OCI-M1 (cell line): Measurements from ENCODE around the gene GATA2.

Experiments used
- DNase-seq: peaks from one replicate; lab custom pipeline; 2025; lab: John Stamatoyannopoulos, UW

Gene GATA2

GRCh38 chr3:128487813-128488635, 5.0 kb downstream of the GATA2 start:
- DNase-seq = peak; percentile 95

- no peak for DNase-seq
Measured at GRCh38 chr3:128487538-128487812, 5.5 kb downstream of the GATA2 start.

GRCh38 chr3:128486681-128487537, 6.1 kb downstream of the GATA2 start:
- peak; percentile 61 for DNase-seq

GRCh38 chr3:128486205-128486628, 6.8 kb downstream of the GATA2 start:
- no peak for DNase-seq

GRCh38 chr3:128485282-128486204, 7.5 kb downstream of the GATA2 start:
- DNase-seq = peak; percentile 52

- peak; percentile 52 for DNase-seq
Measured at GRCh38 chr3:128484404-128485281, 8.4 kb downstream of the GATA2 start.

GRCh38 chr3:128483657-128484403, 9.2 kb downstream of the GATA2 start:
- DNase-seq = peak; percentile 59

- DNase-seq = peak; percentile 97
Measured at GRCh38 chr3:128482666-128483656, 10.0 kb downstream of the GATA2 start.

GRCh38 chr3:128482175-128482574, 10.8 kb downstream of the GATA2 start:
- DNase-seq = no peak

GRCh38 chr3:128481438-128481942, 11.5 kb downstream of the GATA2 start:
- no peak for DNase-seq

GRCh38 chr3:128480717-128481437, 12.1 kb downstream of the GATA2 start:
- DNase-seq = no peak

- DNase-seq = no peak
Measured at GRCh38 chr3:128480278-128480677, 12.7 kb downstream of the GATA2 start.

- DNase-seq = no peak
Measured at GRCh38 chr3:128479558-128480086, 13.4 kb downstream of the GATA2 start.

GRCh38 chr3:128478576-128479506, 14.2 kb downstream of the GATA2 start:
- no peak for DNase-seq

GRCh38 chr3:128476659-128477058, 16.3 kb downstream of the GATA2 start:
- no peak for DNase-seq

GRCh38 chr3:128475355-128475754, 17.6 kb downstream of the GATA2 start:
- no peak for DNase-seq

- no peak for DNase-seq
Measured at GRCh38 chr3:128473737-128474136, 19.3 kb downstream of the GATA2 start.
